ENCODE results near the gene KRT73. TPM values are rescaled to one million over a fixed set of nuclear protein-coding genes. Genes with fewer than 3 reads are reported as not detected.
A peak's percentile ranks its signal among the peaks of the same experiment; 100 is the strongest.

The KRT73 gene
- total RNA-seq, 2 experiments from 2014 or later: 1.7 to 1.9 TPM

DNA sequence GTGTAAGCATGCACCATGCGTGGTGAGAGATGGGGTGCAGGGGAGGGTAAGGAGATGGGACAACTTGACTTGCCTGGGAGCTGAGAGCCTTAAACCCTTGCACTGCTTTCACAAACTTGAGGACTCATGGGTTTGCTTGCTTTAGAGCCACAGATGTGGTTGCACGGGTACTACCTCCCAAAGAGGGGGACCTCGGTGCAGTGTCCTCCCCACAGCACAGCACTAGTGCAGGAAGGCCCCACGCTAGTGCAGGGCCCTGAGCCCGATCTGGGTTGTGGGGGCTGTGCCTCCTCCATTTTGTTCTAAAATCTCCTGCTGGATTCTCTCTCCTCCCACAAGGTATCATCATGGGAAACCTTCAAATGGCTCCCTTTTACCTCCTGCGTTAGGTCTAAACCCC lies 28.3 kb downstream of the KRT73 start:
- POLR2A ChIA-PET: no interaction called here
- Mint-ChIP-seq H3K36me3 (ENCODE audit: low read depth) (no peaks in the 10 kb centered on the region), H3K4me1 (peaks cover 22% of the 10 kb centered on the region), H3K27ac (no peak overlapping the region), H3K27me3 (no peaks in the 10 kb centered on the region), H3K9me3 (ENCODE audit: low read depth) (no peaks in the 10 kb centered on the region), H3K4me3 (no peak overlapping the region)
- CTCF ChIA-PET: interaction anchor here (0.6 to 4.0 kb wide), 4 partner anchors 206 to 289 kb away, joined by 3 to 22 read pairs (median 5); partner anchors contain the start of gene KRT3
- ATAC-seq: no peak
- no peak for DNase-seq
- intact Hi-C loops (cut with DNase I, micrococcal nuclease): no loop called here

DNA sequence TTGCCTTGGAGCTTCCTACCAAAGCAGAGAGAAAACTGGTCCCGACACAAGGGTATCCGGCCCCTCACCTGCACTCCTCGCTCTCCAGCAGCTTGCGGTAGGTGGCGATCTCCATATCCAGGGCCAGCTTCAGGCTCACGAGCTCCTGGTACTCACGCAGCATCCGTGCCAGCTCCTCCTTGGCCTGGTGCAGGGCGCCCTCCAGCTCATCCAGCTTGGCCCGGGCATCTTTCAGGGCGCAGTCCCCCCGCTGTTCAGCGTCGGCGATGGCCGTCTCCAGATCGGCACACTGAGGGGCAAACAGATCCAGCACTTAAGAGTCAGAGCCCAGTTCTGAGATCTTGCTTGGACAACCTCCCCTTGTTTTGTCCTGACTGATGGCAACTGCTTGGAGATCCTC lies 30.8 kb downstream of the KRT73 start:
- POLR2A ChIA-PET: no interaction called here
- intact Hi-C loops (cut with DNase I, micrococcal nuclease): loop anchor here (10.0 kb wide), 2 partner anchors 127 to 433 kb away; no protein-coding TSS in a partner anchor
- H3K27ac Mint-ChIP-seq: no peak overlapping the region
- CTCF ChIA-PET: interaction anchor here (1.1 to 4.0 kb wide), 3 partner anchors 283 to 393 kb away, joined by 3 to 22 read pairs (median 7); no protein-coding TSS in a partner anchor
- H3K4me1 Mint-ChIP-seq: peaks cover 40% of the 10 kb centered on the region
- ATAC-seq (no peak), DNase-seq (no peak)
- H3K9me3 Mint-ChIP-seq (ENCODE audit: low read depth): no peaks in the 10 kb centered on the region
- H3K4me3 Mint-ChIP-seq: no peak overlapping the region
- no peaks in the 10 kb centered on the region for H3K36me3 Mint-ChIP-seq (ENCODE audit: low read depth)
- H3K27me3 Mint-ChIP-seq: no peaks in the 10 kb centered on the region

DNA sequence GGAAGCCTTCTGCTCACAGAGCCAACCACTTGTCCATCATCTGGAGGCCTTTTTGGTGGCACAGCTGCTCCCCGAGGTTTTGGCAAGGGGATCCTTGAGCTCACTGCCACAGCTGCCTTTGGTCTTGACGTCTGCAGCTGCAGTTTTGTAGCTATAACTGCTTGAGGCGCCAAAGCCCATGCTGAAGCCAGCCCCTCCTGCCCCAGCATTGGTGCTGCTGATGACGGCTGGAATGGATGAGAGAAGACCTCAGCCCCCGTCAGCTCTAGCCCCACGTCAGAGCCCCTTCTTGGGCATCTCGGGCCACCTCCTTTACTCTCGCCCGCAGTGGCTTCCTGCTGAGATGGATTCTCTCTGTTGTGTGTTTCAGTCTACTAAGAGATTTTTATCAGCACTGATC lies 32.4 kb downstream of the KRT73 start:
- Mint-ChIP-seq H3K9me3 (ENCODE audit: low read depth) (no peaks in the 10 kb centered on the region), H3K4me1 (peaks cover 40% of the 10 kb centered on the region), H3K4me3 (no peak overlapping the region), H3K27me3 (no peaks in the 10 kb centered on the region), H3K27ac (no peak overlapping the region), H3K36me3 (ENCODE audit: low read depth) (no peaks in the 10 kb centered on the region)
- CTCF ChIA-PET: interaction anchor here (0.6 to 5.4 kb wide), 11 partner anchors 10 to 620 kb away, joined by 3 to 70 read pairs (median 3); partner anchors contain the start of gene KRT74
- intact Hi-C loops (cut with DNase I, micrococcal nuclease): loop anchor here (10.0 kb wide), 2 partner anchors 129 to 431 kb away; no protein-coding TSS in a partner anchor
- peak; percentile 70 for ATAC-seq
- POLR2A ChIA-PET: interaction anchor here (0.6 kb wide), 2 partner anchors 13 to 400 kb away, joined by 3 to 6 read pairs; no protein-coding TSS in a partner anchor
- peak; percentile 64 for DNase-seq

GRCh38 chr12:52585066-52585465 lies 33.3 kb downstream of the KRT73 start:
- Mint-ChIP-seq H3K27me3 (no peaks in the 10 kb centered on the region), H3K27ac (no peak overlapping the region), H3K4me1 (peaks cover 48% of the 10 kb centered on the region), H3K36me3 (ENCODE audit: low read depth) (no peaks in the 10 kb centered on the region), H3K9me3 (ENCODE audit: low read depth) (no peaks in the 10 kb centered on the region), H3K4me3 (no peak overlapping the region)
- no peak for ATAC-seq
- intact Hi-C loops (cut with DNase I, micrococcal nuclease): loop anchor here (10.0 kb wide), 2 partner anchors 130 to 430 kb away; no protein-coding TSS in a partner anchor
- POLR2A ChIA-PET: interaction anchor here (0.9 kb wide), 1 partner anchor 75 kb away, joined by 4 read pairs; no protein-coding TSS in a partner anchor
- CTCF ChIA-PET: interaction anchor here (0.5 to 5.4 kb wide), 6 partner anchors 11 to 561 kb away, joined by 3 to 70 read pairs (median 6); partner anchors contain the start of gene KRT74
- no peak for DNase-seq

DNA sequence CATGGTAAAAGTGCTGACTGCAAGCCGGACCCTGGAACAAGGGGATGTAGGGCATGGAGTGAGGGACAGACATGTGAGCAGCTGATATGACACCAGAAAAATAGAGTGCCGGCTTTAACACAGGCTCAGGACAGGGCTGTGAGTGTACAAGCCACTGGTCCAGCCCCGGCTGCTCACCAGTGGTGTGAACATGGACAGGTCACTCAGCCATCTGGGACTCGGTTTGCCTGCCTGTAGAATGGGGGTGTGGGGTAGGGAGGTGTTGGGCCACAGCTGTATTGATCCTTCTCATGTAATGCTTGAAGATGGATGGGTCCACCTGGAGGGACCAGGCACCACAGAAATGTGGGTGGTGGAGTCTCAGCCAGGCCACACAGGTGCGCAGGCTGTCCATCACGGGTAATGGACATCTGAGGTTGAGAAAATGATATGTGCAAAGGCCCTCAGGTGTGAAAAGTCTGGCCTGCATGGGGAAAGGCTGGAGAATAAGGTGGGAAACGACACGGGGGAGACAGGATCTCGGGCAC lies 34.1 kb downstream of the KRT73 start:
- Mint-ChIP-seq H3K27me3 (no peaks in the 10 kb centered on the region), H3K4me3 (no peak overlapping the region), H3K9me3 (ENCODE audit: low read depth) (no peaks in the 10 kb centered on the region), H3K36me3 (ENCODE audit: low read depth) (no peaks in the 10 kb centered on the region), H3K27ac (no peak overlapping the region), H3K4me1 (peaks cover 51% of the 10 kb centered on the region)
- ATAC-seq (no peak), DNase-seq (no peak)
- intact Hi-C loops (cut with DNase I, micrococcal nuclease): loop anchor here (10.0 kb wide), 2 partner anchors 131 to 429 kb away; no protein-coding TSS in a partner anchor
- ChIA-PET CTCF (interaction anchor here (0.6 to 5.4 kb wide), 12 partner anchors 10 to 1159 kb away, joined by 3 to 70 read pairs (median 6); partner anchors contain the start of gene KRT74), POLR2A (interaction anchor here (0.9 kb wide), 1 partner anchor 75 kb away, joined by 4 read pairs; no protein-coding TSS in a partner anchor)

DNA sequence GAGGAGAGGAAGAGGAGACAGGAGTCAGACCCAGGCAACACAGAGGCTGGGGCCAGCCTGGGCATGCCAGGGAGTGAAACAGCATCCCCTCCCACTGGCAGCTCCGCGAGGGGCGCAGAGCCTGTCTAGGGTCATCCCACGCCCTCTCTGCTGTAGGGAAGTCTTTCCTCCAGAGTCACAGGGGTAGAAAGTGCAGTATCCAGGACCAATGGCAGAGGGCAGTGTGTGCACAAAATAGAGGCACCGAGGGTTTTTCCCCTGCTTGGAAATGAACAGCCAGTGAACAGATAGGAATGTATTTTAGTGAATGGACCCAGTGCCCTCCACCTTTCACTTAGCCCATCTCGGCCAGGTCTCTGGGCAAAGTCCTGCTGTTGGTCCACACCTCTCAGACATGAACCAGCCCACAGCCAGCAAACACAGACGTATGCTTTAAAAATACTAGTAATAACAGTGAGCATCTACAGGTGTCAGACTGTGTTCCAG lies 35.3 kb downstream of the KRT73 start:
- DNase-seq (peak; percentile 80), ATAC-seq (peak; percentile 78)
- CTCF ChIA-PET: interaction anchor here (0.6 to 5.4 kb wide), 10 partner anchors 23 to 397 kb away, joined by 3 to 70 read pairs (median 6); no protein-coding TSS in a partner anchor
- Mint-ChIP-seq H3K27me3 (no peaks in the 10 kb centered on the region), H3K27ac (no peak overlapping the region), H3K9me3 (ENCODE audit: low read depth) (no peaks in the 10 kb centered on the region), H3K4me3 (no peak overlapping the region), H3K4me1 (peaks cover 51% of the 10 kb centered on the region), H3K36me3 (ENCODE audit: low read depth) (no peaks in the 10 kb centered on the region)
- POLR2A ChIA-PET: no interaction called here
- intact Hi-C loops (cut with DNase I, micrococcal nuclease): loop anchor here (1.0 to 10.0 kb wide), 6 partner anchors 132 to 428 kb away; no protein-coding TSS in a partner anchor

DNA sequence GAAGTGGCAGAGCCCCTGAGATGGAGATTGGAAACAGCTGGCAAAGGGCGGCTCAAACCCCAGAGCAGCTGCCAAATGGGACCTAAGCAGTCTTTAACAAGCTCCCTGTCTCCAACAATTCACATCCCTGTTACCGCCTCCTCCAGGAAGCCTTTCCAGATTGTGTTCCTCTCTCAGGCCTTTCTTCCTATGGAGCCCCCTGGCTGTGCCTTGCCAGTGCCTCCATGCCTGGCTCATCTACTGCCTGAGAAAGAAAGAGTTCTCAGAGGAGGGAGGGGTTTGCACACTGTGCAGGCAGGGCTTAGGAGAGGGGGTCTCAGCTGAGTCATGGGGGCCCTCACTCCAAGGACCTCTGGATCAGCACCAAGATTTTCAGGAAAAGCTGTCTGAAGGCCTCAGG lies 35.9 kb downstream of the KRT73 start:
- no peaks in the 10 kb centered on the region for H3K36me3 Mint-ChIP-seq (ENCODE audit: low read depth)
- H3K4me3 Mint-ChIP-seq: no peak overlapping the region
- ATAC-seq: no peak
- ChIA-PET CTCF (interaction anchor here (0.8 to 5.4 kb wide), 8 partner anchors 48 to 298 kb away, joined by 3 to 70 read pairs (median 4); no protein-coding TSS in a partner anchor), POLR2A (no interaction called here)
- H3K27ac Mint-ChIP-seq: no peak overlapping the region
- H3K4me1 Mint-ChIP-seq: peaks cover 51% of the 10 kb centered on the region
- intact Hi-C loops (cut with DNase I, micrococcal nuclease): loop anchor here (10.0 kb wide), 2 partner anchors 132 to 428 kb away; no protein-coding TSS in a partner anchor
- no peaks in the 10 kb centered on the region for H3K27me3 Mint-ChIP-seq
- DNase-seq: no peak
- H3K9me3 Mint-ChIP-seq (ENCODE audit: low read depth): no peaks in the 10 kb centered on the region

GRCh38 chr12:52581481-52581880 lies 36.9 kb downstream of the KRT73 start:
- Mint-ChIP-seq H3K4me1 (peaks cover 41% of the 10 kb centered on the region), H3K4me3 (no peak overlapping the region), H3K27me3 (no peaks in the 10 kb centered on the region), H3K9me3 (ENCODE audit: low read depth) (no peaks in the 10 kb centered on the region), H3K36me3 (ENCODE audit: low read depth) (no peaks in the 10 kb centered on the region), H3K27ac (no peak overlapping the region)
- no peak for DNase-seq
- CTCF ChIA-PET: interaction anchor here (0.6 to 5.4 kb wide), 10 partner anchors 17 to 372 kb away, joined by 3 to 70 read pairs (median 4); no protein-coding TSS in a partner anchor
- ATAC-seq: no peak
- POLR2A ChIA-PET: no interaction called here
- intact Hi-C loops (cut with DNase I, micrococcal nuclease): loop anchor here (10.0 kb wide), 2 partner anchors 133 to 427 kb away; no protein-coding TSS in a partner anchor

DNA sequence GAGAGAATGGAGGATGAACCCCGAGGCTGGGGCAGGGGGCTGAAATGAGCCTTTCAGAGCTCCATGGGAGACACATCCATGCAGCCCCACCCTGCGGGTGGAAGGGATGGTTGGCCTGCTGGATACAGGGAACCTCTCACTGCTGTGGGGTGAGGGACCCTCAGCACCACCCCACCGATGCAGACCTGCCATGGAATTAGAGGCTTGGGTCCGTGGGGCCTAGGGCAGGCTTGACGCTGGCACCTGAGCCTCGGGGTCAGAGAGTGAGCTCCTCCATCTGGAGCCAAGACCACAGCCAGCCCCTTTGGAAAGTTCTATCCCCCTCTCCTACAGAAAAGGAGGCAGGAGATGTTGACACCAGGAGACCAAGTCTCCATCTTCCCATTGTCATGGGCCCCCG lies 37.3 kb downstream of the KRT73 start:
- no peak for ATAC-seq
- no peaks in the 10 kb centered on the region for H3K36me3 Mint-ChIP-seq (ENCODE audit: low read depth)
- no peak overlapping the region for H3K4me3 Mint-ChIP-seq
- no peak for DNase-seq
- CTCF ChIA-PET: interaction anchor here (0.6 to 3.9 kb wide), 7 partner anchors 18 to 372 kb away, joined by 3 to 32 read pairs (median 4); no protein-coding TSS in a partner anchor
- peaks cover 37% of the 10 kb centered on the region for H3K4me1 Mint-ChIP-seq
- H3K9me3 Mint-ChIP-seq (ENCODE audit: low read depth): no peaks in the 10 kb centered on the region
- POLR2A ChIA-PET: no interaction called here
- no peaks in the 10 kb centered on the region for H3K27me3 Mint-ChIP-seq
- H3K27ac Mint-ChIP-seq: no peak overlapping the region
- intact Hi-C loops (cut with DNase I, micrococcal nuclease): loop anchor here (10.0 kb wide), 2 partner anchors 134 to 426 kb away; no protein-coding TSS in a partner anchor

DNA sequence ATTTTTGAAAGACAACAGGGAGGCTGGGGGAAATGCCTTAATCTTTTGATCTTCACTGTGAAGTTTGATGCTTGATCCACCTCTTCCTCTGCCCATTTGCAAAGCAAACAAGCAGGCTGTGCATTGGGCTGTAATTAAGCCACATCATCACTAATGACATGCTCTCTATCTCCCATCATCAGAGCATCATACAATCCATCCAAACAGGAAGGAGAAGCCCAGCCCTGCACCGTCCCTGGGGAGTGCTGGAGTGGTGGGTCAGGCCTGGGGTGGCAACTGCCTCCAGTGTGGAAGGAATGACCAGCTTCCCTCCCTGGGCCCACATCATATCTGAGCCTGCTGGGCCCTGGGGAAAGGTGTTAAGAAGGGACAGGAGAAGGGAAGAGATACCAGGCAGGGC lies 37.9 kb downstream of the KRT73 start:
- ATAC-seq (no peak), DNase-seq (no peak)
- ChIA-PET CTCF (interaction anchor here (0.7 to 3.9 kb wide), 4 partner anchors 18 to 300 kb away, joined by 3 to 32 read pairs (median 11); no protein-coding TSS in a partner anchor), POLR2A (no interaction called here)
- Mint-ChIP-seq H3K36me3 (ENCODE audit: low read depth) (no peaks in the 10 kb centered on the region), H3K9me3 (ENCODE audit: low read depth) (no peaks in the 10 kb centered on the region), H3K4me3 (no peak overlapping the region), H3K4me1 (peaks cover 33% of the 10 kb centered on the region), H3K27me3 (no peaks in the 10 kb centered on the region), H3K27ac (no peak overlapping the region)
- intact Hi-C loops (cut with DNase I, micrococcal nuclease): loop anchor here (10.0 kb wide), 2 partner anchors 134 to 426 kb away; no protein-coding TSS in a partner anchor

Measured in activated CD4-positive, alpha-beta T cell treated with anti-CD3 and anti-CD28 coated beads for 36 hours (primary cell).